Transverse colon (tissue), 4 donors: Measurements from ENCODE around the gene TBC1D8. TPM values are rescaled to one million over a fixed set of nuclear protein-coding genes. Genes with fewer than 3 reads are reported as not detected.

Source experiments
- DNase-seq: peaks from one replicate; pipeline ENCODE4 v3.0.0-alpha.2; 2019
- H3K27ac ChIP-seq, 4 donors: fragments of 200-600 bp; sonication (generic); 2 replicates each; pipeline ENCODE4 v1.5.1; 2016 to 2018; ENCODE audit warnings: inconsistent platforms in 4 of 4
- H3K27me3 ChIP-seq: fragments of 200-600 bp; sonication (generic); 2 replicates; pipeline ENCODE4 v1.5.1; 2017; ENCODE audit warnings: inconsistent platforms
- H3K36me3 ChIP-seq, 4 donors: fragments of 200-600 bp; sonication (generic); 2 replicates each; pipeline ENCODE4 v1.5.1; 2017 to 2019; ENCODE audit warnings: inconsistent platforms in 4 of 4
- H3K4me1 ChIP-seq, 4 donors: fragments of 200-600 bp; sonication (generic); 2 replicates each; pipeline ENCODE4 v1.5.1; 2017 to 2020; ENCODE audit warnings: inconsistent platforms in 4 of 4
- H3K4me3 ChIP-seq, 4 donors: fragments of 200-600 bp; sonication (generic); 1 replicate in 1 of 4; 2 replicates in 3 of 4; pipeline versions ENCODE4 v1.5.1 to v1.6.1; 2017 to 2019; ENCODE audit warnings: inconsistent platforms in 4 of 4
- H3K9me3 ChIP-seq, 2 donors: fragments of 200-600 bp; sonication (generic); 2 replicates each; pipeline ENCODE4 v1.5.1; 2017 to 2019; ENCODE audit warnings: inconsistent platforms in 2 of 2
- EP300 ChIP-seq: sonication (generic); formaldehyde crosslinking; IDR thresholded peaks from one replicate; pipeline ENCODE4 v1.6.1; 2017; ENCODE audit warnings: antibody characterized with exemption, low read depth
- POLR2A ChIP-seq: fragments of 450-650 bp; IDR thresholded peaks from one replicate; pipeline ENCODE4 v1.6.1; 2016; ENCODE audit warnings: antibody characterized with exemption, mild to moderate bottlenecking, moderate library complexity
- POLR2AphosphoS5 ChIP-seq, 3 donors: sonication (generic); formaldehyde crosslinking; IDR thresholded peaks; one replicate each; pipeline ENCODE4 v1.6.1; 2016; ENCODE audit warnings: antibody characterized with exemption in 3 of 3
- WGBS, 2 donors: methylation state at CpG; one replicate each; pipeline ENCODE4 v1.1.5; 2018; ENCODE audit warnings: low coverage in 1 of 2; 5-methylcytosine and 5-hydroxymethylcytosine counted together
- in situ Hi-C, 4 donors: fragments of 200-750 bp; cut with MboI; loops; one replicate each; pipeline versions ENCODE4 v1.15.0 to v1.15.1; 2017; ENCODE audit warnings: low sequenced_read_pairs in 3 of 4, low pct_ligation_motif_present in 1 of 4, low pct_unique_long_range_greater_than_20kb in 1 of 4
- intact Hi-C: fragments of 100-400 bp; cut with DNase I; formaldehyde crosslinking; loops from one replicate; pipeline ENCODE4 v1.15.1; 2023; ENCODE audit warnings: low total_unique reads
- total RNA-seq, 4 donors: library from RNA; depleted of rRNA; stranded (reverse); fragments of >200 nt; gene quantifications; one replicate each; pipeline ENCODE4 v1.1.0, GENCODE V29; 2016
- TF ChIP-seq, protein P1 (sequence below), 5 experiments: fragments of 200-600 bp in 3 of 5; fragments of 450-650 bp in 2 of 5; sonication (generic) in 3 of 5; IDR thresholded peaks; 1 replicate in 2 of 5; 2 replicates in 3 of 5; pipeline ENCODE4 v1.5.1; 2016 to 2017; ENCODE audit warnings: antibody characterized with exemption in 5 of 5, inconsistent platforms in 3 of 5, mild to moderate bottlenecking in 2 of 5, moderate library complexity in 1 of 5

The TBC1D8 gene
- total RNA-seq, 4 donors from 2014 or later = 26.5 to 232 (median 88.4) TPM

GRCh38 chr2:101161658-101162057 lies 10.5 kb upstream of the TBC1D8 start:
- TF ChIP-seq POLR2A = no peak
- no peak for TF ChIP-seq EP300
- TF ChIP-seq, protein P1, sequence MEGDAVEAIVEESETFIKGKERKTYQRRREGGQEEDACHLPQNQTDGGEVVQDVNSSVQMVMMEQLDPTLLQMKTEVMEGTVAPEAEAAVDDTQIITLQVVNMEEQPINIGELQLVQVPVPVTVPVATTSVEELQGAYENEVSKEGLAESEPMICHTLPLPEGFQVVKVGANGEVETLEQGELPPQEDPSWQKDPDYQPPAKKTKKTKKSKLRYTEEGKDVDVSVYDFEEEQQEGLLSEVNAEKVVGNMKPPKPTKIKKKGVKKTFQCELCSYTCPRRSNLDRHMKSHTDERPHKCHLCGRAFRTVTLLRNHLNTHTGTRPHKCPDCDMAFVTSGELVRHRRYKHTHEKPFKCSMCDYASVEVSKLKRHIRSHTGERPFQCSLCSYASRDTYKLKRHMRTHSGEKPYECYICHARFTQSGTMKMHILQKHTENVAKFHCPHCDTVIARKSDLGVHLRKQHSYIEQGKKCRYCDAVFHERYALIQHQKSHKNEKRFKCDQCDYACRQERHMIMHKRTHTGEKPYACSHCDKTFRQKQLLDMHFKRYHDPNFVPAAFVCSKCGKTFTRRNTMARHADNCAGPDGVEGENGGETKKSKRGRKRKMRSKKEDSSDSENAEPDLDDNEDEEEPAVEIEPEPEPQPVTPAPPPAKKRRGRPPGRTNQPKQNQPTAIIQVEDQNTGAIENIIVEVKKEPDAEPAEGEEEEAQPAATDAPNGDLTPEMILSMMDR (IDR thresholded peaks at IDR 0.05) = no peak
- no peak for TF ChIP-seq POLR2AphosphoS5 (IDR thresholded peaks at IDR 0.05)
- Histone ChIP-seq H3K4me3 (no peak overlapping the region), H3K9me3 (no peaks in the 10 kb centered on the region), H3K4me1 (peaks cover 0 to 5% (median 3%) of the 10 kb centered on the region in 4 donors), H3K27me3 (no peaks in the 10 kb centered on the region), H3K27ac (no peak overlapping the region), H3K36me3 (no peaks in the 10 kb centered on the region)
- WGBS, 2 donors = 93% methylated on average over 3 of the region's 3 CpGs; no CpG with 5 or more reads in 1 of the 2 donors
- no peak for DNase-seq
- in situ Hi-C loops (no loop called here), intact Hi-C loops (no loop called here)

DNA sequence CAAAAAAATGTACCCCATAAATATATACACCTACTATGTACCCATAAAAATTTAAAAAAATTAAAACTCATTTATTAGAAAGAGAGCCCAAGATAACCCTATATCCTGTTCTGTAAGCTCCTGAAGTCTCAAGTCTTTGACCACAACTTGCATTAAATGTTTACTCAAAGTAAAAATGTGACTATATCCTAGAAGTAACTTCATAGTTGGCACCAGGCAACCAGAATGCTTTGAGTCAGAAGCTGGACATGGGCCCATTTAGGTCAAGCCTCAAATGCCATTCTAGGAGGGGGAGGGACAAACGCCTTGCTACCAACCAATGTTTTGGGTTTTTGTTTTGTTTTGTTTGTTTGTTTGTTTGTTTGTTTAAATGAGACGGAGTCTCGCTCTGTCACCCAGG lies 9.3 kb upstream of the TBC1D8 start:
- no peaks in the 10 kb centered on the region for H3K9me3 ChIP-seq
- intact Hi-C loops (no loop called here), in situ Hi-C loops (no loop called here)
- no peak overlapping the region for H3K4me3 ChIP-seq
- no peak for TF ChIP-seq POLR2AphosphoS5 (IDR thresholded peaks at IDR 0.05)
- TF ChIP-seq EP300 = no peak
- TF ChIP-seq POLR2A = no peak
- TF ChIP-seq, protein P1 (IDR thresholded peaks at IDR 0.05) = no peak
- H3K27ac ChIP-seq = no peak overlapping the region
- no peaks in the 10 kb centered on the region for H3K36me3 ChIP-seq
- no peak for DNase-seq
- H3K27me3 ChIP-seq = no peaks in the 10 kb centered on the region
- H3K4me1 ChIP-seq = peaks cover 0 to 5% (median 3%) of the 10 kb centered on the region in 4 donors
- 82 to 86% methylated on average over 3 of the region's 3 CpGs for WGBS, 2 donors

GRCh38 chr2:101159526-101159925 lies 8.3 kb upstream of the TBC1D8 start:
- Histone ChIP-seq H3K27ac (no peak overlapping the region), H3K27me3 (no peaks in the 10 kb centered on the region), H3K4me3 (no peak overlapping the region), H3K9me3 (no peaks in the 10 kb centered on the region), H3K36me3 (no peaks in the 10 kb centered on the region), H3K4me1 (peaks cover 0 to 5% (median 3%) of the 10 kb centered on the region in 4 donors)
- WGBS, 2 donors = 95 to 96% methylated on average over 2 of the region's 2 CpGs
- no peak for TF ChIP-seq POLR2A
- TF ChIP-seq EP300 = no peak
- TF ChIP-seq, protein P1 (IDR thresholded peaks at IDR 0.05) = no peak
- no peak for TF ChIP-seq POLR2AphosphoS5 (IDR thresholded peaks at IDR 0.05)
- in situ Hi-C loops (loop anchor here in 1 of 4 donors (10.0 kb wide), 1 partner anchor 145 kb away; no protein-coding TSS in a partner anchor), intact Hi-C loops (no loop called here)
- DNase-seq = no peak

DNA sequence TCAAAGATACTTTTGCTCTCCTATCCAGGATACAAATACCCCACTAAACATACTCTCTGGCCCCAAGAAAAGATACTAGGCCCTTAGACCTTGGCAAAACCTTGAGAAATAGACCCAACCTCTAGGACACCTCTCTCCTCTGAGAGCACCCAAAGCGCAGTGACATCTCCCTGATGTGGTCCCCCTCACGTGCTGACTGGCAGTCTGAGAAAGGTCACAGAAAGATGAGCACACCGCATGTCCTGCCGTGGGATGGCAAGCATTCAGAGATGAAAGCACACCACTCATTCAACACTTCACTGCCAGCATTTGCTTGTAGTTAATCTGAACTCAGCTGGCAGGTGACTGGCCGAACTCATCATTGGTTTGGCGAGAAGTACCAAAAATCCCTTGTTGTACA lies 6.1 kb upstream of the TBC1D8 start:
- TF ChIP-seq, protein P1 (IDR thresholded peaks at IDR 0.05) = no peak
- TF ChIP-seq EP300 (no peak), POLR2AphosphoS5 (IDR thresholded peaks at IDR 0.05) (no peak), POLR2A (no peak)
- no peak for DNase-seq
- Histone ChIP-seq H3K27ac (no peak overlapping the region), H3K4me3 (no peak overlapping the region), H3K4me1 (peaks cover 0 to 8% (median 4%) of the 10 kb centered on the region in 4 donors), H3K9me3 (no peaks in the 10 kb centered on the region), H3K36me3 (no peaks in the 10 kb centered on the region), H3K27me3 (no peaks in the 10 kb centered on the region)
- in situ Hi-C loops (loop anchor here in 1 of 4 donors (10.0 kb wide), 1 partner anchor 142 kb away; no protein-coding TSS in a partner anchor), intact Hi-C loops (no loop called here)
- WGBS, 2 donors = 83% methylated on average over 6 of the region's 6 CpGs; no CpG with 5 or more reads in 1 of the 2 donors
